AG10803 (cell line): ENCODE measurements around the gene FAM24B.
A peak's percentile ranks its signal among the peaks of the same experiment; 100 is the strongest.
"Not testable (repeated sequence)": the region's sequence is repeated elsewhere in the genome, so short reads cannot be mapped to it uniquely, and the experiment has no call there.

ENCODE experiments used
- DNase-seq: peaks from one replicate; pipeline ENCODE4 v3.0.0; 2010; ENCODE audit warnings: low read depth
- H3K4me3 ChIP-seq: 2 replicates; pipeline ENCODE4 v1.5.1; 2011; ENCODE audit warnings: mild to moderate bottlenecking, low read length, control low read depth
- CTCF ChIP-seq: conservative IDR thresholded peaks from 2 replicates; pipeline ENCODE4 v1.5.1; 2011; ENCODE audit warnings: mild to moderate bottlenecking, low read length, control low read depth, inconsistent platforms

Gene FAM24B

DNA sequence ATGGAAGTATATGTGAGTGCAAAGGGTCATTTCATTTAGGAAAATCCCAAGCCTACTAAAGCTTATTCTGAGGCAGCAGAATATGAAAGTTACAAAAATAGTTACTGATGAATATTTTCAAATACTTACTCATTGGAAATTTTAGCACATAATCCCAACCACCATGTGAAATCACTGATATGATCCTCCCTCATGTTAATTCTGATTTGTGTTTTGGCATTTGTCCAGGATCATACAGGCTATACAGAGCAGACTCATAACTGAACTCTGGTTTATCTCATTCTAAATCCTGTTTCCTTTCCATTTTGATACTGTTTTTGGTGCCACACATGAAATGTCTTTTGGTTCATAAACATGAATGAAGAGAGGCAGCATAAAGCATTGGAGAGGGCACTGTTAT is 3.4 kb upstream of the FAM24B start:
- DNase-seq = no peak
- no peak for TF ChIP-seq CTCF
- no peak overlapping the region for H3K4me3 ChIP-seq

GRCh38 chr10:122878799-122879338 is 512 bp downstream of the FAM24B start:
- TF ChIP-seq CTCF = no peak
- peak overlapping the region; percentile 92 for H3K4me3 ChIP-seq
- DNase-seq = peak; percentile 25

GRCh38 chr10:122877264-122877663 is 2.1 kb downstream of the FAM24B start:
- H3K4me3 ChIP-seq = no peak overlapping the region
- no peak for TF ChIP-seq CTCF
- no peak for DNase-seq

- no peak overlapping the region for H3K4me3 ChIP-seq
These were observed 2.9 kb downstream of the FAM24B start for GRCh38 chr10:122876467-122876855.

GRCh38 chr10:122875843-122876466 is 3.4 kb downstream of the FAM24B start:
- no peak for DNase-seq
- no peak for TF ChIP-seq CTCF
- H3K4me3 ChIP-seq = no peak overlapping the region

More at GRCh38 chr10:122876467-122876855, 2.9 kb downstream of the FAM24B start:
- DNase-seq = no peak
- TF ChIP-seq CTCF = no peak

DNA sequence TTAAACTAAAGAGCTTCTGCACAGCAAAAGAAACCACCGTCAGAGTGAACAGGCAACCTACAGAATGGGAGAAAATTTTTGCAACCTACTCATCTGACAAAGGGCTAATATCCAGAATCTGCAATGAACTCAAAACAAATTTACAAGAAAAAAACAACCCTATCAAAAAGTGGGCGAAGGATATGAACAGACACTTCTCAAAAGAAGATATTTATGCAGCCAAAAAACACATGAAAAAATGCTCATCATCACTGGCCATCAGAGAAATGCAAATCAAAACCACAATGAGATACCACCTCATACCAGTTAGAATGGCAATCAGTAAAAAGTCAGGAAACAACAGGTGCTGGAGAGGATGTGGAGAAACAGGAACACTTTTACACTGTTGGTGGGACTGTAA is 7.4 kb downstream of the FAM24B start:
- DNase-seq, H3K4me3 ChIP-seq: not testable (repeated sequence)

DNA sequence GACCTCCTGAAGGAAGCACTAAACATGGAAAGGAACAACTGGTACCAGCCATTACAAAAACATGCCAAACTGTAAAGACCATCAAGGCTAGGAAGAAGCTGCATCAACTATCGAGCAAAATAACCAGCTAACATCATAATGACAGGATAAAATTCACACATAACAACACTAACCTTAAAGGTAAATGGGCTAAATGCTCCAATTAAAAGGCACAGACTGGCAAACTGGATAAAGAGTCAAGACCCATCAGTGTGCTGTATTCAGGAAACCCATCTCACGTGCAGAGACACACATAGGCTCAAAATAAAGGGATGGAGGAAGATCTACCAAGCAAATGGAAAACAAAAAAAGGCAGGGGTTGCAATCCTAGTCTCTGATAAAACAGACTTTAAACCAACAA is 10.6 kb downstream of the FAM24B start:
- not testable (repeated sequence) for H3K4me3 ChIP-seq

DNA sequence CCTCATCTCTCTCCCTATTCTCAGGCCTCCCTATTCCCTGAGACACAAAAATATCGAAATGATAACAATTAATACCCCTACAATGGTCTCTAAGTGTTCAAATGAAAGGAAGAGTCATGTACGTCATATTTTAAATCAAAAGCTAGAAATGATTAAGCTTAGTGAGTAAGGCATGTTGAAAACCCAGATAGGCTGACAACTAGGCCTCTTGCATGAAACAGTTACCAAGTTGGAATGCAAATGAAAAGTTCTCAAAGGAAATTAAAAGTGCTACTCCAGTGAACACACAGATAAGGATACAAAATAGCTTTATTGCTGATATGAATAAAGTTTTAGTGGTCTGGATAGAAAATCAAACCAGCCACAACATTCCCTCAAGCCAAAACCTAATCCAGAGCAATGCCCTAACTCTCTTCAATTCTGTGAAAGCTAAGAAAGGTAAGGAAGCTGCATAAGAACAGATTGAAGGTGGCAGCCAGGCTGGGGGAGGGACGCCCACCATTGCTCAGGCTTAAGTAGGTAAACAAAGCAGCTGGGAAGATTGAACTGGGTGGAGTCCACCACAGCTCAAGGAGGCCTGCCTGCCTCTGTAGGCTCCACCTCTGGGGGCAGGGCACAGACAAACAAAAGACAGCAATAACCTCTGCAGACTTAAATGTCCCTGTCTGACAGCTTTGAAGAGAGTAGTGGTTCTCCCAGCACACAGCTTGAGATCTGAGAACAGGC is 12.5 kb downstream of the FAM24B start:
- not testable (repeated sequence) for H3K4me3 ChIP-seq
- DNase-seq = peak; percentile 23

More for the DNA sequence above, 10.6 kb downstream of the FAM24B start:
- not testable (repeated sequence) for DNase-seq
